Stimulated activated CD4-positive, alpha-beta T cell treated with anti-CD3 and anti-CD28 coated beads, Interleukin-4, amount 100 ng/mL, for 1 hour (primary cell): ENCODE data around the gene ALDH16A1.
"Not testable (repeated sequence)": the region's sequence is repeated elsewhere in the genome, so short reads cannot be mapped to it uniquely, and the experiment has no call there.

Source experiments
- DNase-seq: peaks from one replicate; pipeline ENCODE4 v3.0.0-alpha.2; 2020

ALDH16A1 gene

DNA sequence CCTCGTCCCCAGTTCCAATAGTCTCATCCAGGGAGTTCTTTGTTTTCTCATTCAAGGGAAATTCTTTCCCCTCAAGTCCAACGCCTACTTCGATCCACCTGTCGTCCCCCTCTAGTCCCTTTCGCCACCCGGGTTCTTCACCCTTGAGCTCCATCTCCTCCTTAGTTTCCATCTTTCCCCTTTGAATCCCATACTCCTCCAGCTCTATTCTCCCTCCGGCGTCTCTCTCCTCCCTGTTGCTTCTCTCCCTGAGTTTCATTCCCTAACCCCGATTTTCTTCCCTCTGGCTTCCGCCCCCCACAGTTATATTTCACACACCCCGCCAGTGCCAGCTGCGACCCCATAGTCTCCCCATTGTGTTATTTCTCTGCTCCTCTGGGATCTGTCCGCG lies 11.1 kb upstream of the ALDH16A1 start:
- DNase-seq = no peak

GRCh38 chr19:49442354-49442753 lies 10.7 kb upstream of the ALDH16A1 start:
- DNase-seq = no peak

DNA sequence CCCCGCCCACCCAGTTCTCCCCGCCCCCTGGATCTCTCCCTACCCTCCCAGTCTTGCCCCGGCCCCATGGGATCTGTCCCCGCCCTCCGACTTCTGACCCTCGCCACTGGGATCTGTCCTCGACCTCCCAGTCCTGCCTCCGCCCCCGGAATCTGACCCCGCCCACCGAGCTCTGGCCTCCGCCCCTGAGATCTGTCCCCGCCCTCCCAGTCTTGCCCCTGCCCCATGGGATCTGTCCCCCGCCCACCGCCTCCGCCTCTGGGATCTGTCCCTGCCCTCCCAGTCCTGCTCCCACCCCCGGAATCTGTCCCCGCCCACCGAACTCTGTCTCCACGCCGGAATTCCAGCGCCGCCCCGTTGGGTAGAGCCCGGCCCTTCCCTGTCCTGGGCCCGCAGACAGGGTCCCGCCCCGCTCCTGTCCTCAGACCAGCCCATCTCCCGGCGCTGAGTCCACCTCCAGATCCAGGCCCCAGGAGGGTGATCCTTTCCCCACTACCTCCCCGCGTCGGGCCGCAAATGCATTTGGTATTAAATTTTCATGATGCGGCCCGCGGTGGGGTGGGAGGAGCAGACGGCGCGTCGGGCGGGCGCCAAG lies 10.2 kb upstream of the ALDH16A1 start:
- DNase-seq = peak; percentile 56

GRCh38 chr19:49443366-49444099 lies 9.5 kb upstream of the ALDH16A1 start:
- peak; percentile 94 for DNase-seq

GRCh38 chr19:49444100-49444700 lies 8.8 kb upstream of the ALDH16A1 start:
- DNase-seq = not testable (repeated sequence)

DNA sequence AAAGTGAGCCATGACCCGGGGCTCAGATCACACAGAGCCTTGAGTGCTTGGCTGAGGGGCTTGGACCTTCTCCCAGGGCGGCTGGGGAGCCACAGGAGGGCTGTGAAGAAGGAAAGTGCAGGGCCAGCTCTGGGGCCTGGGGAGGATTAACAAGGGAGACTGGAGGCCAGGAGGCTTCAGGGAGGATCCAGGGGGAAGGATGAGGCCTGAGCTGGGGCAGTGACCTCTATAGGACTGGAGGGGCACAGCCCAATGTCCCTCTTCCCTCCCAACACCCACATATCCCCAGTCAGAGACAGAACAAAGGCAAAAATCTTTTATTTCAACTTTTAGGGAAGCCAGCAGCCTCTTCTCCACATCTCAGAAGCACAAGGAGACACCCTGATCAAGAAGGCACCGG lies 7.0 kb upstream of the ALDH16A1 start:
- DNase-seq = no peak

DNA sequence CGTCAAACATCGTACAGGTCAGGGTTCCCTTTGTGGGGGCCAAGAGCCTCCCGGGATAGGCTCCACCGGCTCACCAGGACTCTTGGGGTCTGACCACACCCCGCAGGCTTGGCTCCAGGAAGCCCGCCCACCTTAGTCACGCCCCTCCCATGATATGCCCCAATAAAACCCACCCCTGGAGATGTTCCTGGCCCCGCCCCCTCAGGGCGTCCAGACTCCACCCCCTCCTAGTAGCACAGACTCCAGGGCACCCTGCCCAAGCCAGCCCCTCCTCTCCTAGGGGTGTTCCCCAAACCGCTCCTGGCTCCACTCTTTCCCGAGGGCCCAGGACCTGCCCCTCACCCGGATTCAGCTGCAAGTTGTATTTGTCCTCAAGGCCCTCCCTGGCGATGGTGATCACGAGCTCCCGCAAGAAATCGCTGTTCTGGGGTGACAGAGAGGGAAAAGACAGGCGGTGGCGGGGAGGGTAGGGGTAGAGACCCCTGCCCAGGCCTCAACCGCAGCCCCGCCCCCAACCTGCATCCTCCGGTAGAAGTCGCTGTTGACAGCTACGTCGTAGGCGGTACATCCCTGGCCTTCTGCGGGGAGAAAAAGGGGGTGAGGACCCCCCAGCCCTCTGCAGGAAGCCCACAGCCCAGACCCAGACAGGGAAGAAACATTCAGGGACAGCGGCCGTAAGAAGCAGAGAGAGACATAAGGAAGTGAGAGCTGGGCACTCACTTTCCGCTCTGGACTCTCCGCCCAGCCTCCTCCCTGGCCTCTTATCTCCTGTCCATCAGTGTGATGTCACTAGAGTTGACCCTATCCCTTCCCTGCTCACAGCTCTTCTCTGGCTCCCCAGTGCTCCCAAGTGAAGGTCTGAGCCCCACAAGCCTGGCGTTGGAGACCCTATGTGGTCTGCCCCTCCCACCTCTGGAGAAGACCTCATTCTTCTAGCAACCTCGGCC lies 5.3 kb upstream of the ALDH16A1 start:
- peak; percentile 29 for DNase-seq

DNA sequence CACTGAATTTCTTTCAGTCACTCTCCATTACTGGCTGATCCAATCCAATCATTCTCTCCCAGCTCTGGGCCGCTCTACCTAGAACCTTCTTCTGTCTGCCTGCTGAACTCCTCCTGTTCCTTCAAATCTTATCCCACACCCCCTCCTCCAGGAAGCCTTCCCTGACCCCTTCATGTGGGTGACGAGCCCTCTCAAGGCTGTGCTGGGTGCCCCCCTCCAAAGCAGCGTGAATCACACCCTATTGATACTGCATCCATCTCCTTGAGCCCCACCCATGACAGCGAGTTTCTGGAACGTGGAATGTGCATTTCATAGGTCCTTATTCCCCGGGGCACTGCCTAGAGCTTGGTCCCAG lies 4.6 kb upstream of the ALDH16A1 start:
- no peak for DNase-seq

- DNase-seq = no peak
These were observed 2.6 kb upstream of the ALDH16A1 start for GRCh38 chr19:49450405-49450804.

GRCh38 chr19:49451430-49452181 lies 1.4 kb upstream of the ALDH16A1 start, which contains the start of gene PIH1D1:
Gene PIH1D1 (minus strand): TSS chr19:49451814. CDS start chr19:49451574, 240 bp downstream.
- DNase-seq = peak; percentile 90

- no peak for DNase-seq
These were observed 774 bp downstream of the ALDH16A1 start for GRCh38 chr19:49453757-49454240.

- DNase-seq = no peak
These were observed 2.7 kb downstream of the ALDH16A1 start for GRCh38 chr19:49455773-49456172.

GRCh38 chr19:49456326-49456725 lies 3.3 kb downstream of the ALDH16A1 start:
- no peak for DNase-seq

- no peak for DNase-seq
These were observed 5.5 kb downstream of the ALDH16A1 start for GRCh38 chr19:49458567-49458903.

- no peak for DNase-seq
These were observed 6.4 kb downstream of the ALDH16A1 start for GRCh38 chr19:49459388-49459787.

GRCh38 chr19:49461130-49461529 lies 8.1 kb downstream of the ALDH16A1 start:
- not testable (repeated sequence) for DNase-seq

DNA sequence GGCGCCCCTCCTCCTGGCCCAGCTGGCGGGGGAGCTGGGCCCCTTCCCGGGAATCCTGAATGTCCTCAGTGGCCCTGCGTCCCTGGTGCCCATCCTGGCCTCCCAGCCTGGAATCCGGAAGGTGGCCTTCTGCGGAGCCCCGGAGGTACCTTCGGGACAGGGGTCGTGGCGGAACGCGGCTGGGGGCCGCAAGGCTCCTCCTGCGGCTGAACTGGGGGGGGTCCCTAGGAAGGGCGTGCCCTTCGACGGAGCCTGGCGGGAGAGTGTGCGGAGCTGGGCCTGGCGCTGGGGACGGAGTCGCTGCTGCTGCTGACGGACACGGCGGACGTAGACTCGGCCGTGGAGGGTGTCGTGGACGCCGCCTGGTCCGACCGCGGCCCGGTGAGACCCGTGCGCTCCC lies 8.6 kb downstream of the ALDH16A1 start:
- no peak for DNase-seq

GRCh38 chr19:49462492-49462891 lies 9.5 kb downstream of the ALDH16A1 start:
- DNase-seq = no peak

DNA sequence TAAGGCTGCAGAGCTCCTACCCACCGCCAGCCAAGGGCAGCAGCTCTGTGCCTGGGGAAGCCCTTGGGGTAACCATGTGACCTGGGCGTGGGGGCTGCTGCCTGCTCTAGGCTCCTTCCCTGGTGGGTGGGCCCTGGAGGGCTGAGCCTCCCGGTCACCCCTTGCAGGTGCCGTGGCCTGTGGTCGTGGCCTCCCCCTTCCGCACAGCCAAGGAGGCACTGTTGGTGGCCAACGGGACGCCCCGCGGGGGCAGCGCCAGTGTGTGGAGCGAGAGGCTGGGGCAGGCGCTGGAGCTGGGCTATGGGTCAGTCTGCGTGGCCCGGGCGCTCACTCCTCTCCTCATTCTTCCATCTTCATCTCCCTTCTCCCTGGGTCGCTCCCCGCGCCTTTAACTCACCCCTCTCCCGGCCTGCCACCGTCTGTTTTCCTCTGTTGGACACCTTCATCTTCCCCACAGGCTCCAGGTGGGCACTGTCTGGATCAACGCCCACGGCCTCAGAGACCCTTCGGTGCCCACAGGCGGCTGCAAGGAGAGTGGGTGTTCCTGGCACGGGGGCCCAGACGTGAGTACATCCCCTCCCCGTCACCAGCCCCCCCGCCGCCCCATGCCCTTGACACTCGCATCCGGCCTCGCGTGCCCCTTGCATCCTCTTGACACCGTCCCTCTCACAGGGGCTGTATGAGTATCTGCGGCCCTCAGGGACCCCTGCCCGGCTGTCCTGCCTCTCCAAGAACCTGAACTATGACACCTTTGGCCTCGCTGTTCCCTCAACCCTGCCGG lies 11.1 kb downstream of the ALDH16A1 start:
- no peak for DNase-seq

- no peak for DNase-seq
These were observed 12.3 kb downstream of the ALDH16A1 start for GRCh38 chr19:49465371-49465770.

DNA sequence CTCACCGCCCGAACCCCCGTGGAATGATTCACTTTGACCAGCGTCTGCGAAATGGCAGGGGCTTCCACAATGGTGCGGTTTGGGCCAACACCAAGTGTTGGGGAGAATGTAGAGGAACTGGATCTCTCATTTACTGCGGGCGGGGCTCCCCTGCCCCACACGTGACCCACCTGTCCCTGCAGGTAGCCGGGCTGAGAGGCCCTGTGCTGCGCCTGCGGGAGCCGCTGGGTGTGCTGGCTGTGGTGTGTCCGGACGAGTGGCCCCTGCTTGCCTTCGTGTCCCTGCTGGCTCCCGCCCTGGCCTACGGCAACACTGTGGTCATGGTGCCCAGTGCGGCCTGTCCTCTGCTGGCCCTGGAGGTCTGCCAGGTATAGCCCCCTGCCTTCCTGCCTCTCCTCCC lies 15.2 kb downstream of the ALDH16A1 start:
- no peak for DNase-seq
